NCI-H1694 treated with DMSO at 0.1 percent for 48 hours (cell line): Measurements from ENCODE around the gene NSF.
"Not testable (repeated sequence)": the region's sequence is repeated elsewhere in the genome, so short reads cannot be mapped to it uniquely, and the experiment has no call there.

Experiments used
- DNase-seq: peaks from one replicate; lab custom pipeline; 2025; lab: John Stamatoyannopoulos, UW

Gene NSF

GRCh38 chr17:46774108-46774737 lies 183.8 kb downstream of the NSF start:
- no peak for DNase-seq

GRCh38 chr17:46776298-46777005 lies 186.0 kb downstream of the NSF start:
- no peak for DNase-seq

GRCh38 chr17:46777943-46778915 lies 187.8 kb downstream of the NSF start:
- no peak for DNase-seq

- no peak for DNase-seq
Measured at GRCh38 chr17:46780003-46780373, 189.5 kb downstream of the NSF start.

- DNase-seq = no peak
Measured at GRCh38 chr17:46782250-46782953, 191.9 kb downstream of the NSF start.

GRCh38 chr17:46783031-46783593 lies 192.6 kb downstream of the NSF start:
- DNase-seq = no peak

GRCh38 chr17:46785696-46786095 lies 195.2 kb downstream of the NSF start:
- no peak for DNase-seq

GRCh38 chr17:46787478-46787877 lies 197.0 kb downstream of the NSF start:
- no peak for DNase-seq

GRCh38 chr17:46788300-46788699 lies 197.8 kb downstream of the NSF start:
- no peak for DNase-seq

GRCh38 chr17:46788796-46789195 lies 198.3 kb downstream of the NSF start:
- DNase-seq = no peak

- no peak for DNase-seq
Measured at GRCh38 chr17:46789610-46790009, 199.1 kb downstream of the NSF start.

- DNase-seq = no peak
Measured at GRCh38 chr17:46790216-46790615, 199.7 kb downstream of the NSF start.

GRCh38 chr17:46791531-46791930 lies 201.1 kb downstream of the NSF start:
- no peak for DNase-seq

- no peak for DNase-seq
Measured at GRCh38 chr17:46792071-46792470, 201.6 kb downstream of the NSF start.

- DNase-seq = not testable (repeated sequence)
Measured at GRCh38 chr17:46793023-46793422, 202.6 kb downstream of the NSF start.

- no peak for DNase-seq
Measured at GRCh38 chr17:46793541-46793940, 203.1 kb downstream of the NSF start.

- DNase-seq = no peak
Measured at GRCh38 chr17:46794318-46794717, 203.8 kb downstream of the NSF start.

GRCh38 chr17:46795379-46795952 lies 205.0 kb downstream of the NSF start:
- DNase-seq = no peak

- no peak for DNase-seq
Measured at GRCh38 chr17:46796084-46796483, 205.6 kb downstream of the NSF start.

- no peak for DNase-seq
Measured at GRCh38 chr17:46796524-46796923, 206.1 kb downstream of the NSF start.

- DNase-seq = no peak
Measured at GRCh38 chr17:46796956-46797530, 206.6 kb downstream of the NSF start.
